Endothelial cell of umbilical vein (primary cell): ENCODE measurements around the gene FEM1C. TPM values are rescaled to one million over a fixed set of nuclear protein-coding genes. Genes with fewer than 3 reads are reported as not detected.

Source experiments
- BruUV-seq: library from RNA; stranded (reverse); fragments of 400-500 nt; replicated peaks from 2 replicates; lab custom pipeline; 2021; lab: Mats Ljungman, UMichigan
- CTCF ChIA-PET: fragments of 300-600, 350-600 bp; sonication (Branson Sonifier 250); formaldehyde crosslinking; loops from one replicate; lab custom pipeline; 2021; ENCODE audit warnings: antibody characterized with exemption, inconsistent platforms; lab: Charles Lee
- POLR2A ChIA-PET: fragments of 300-600, 350-600 bp; sonication (Branson Sonifier 250); formaldehyde crosslinking; loops from one replicate; lab custom pipeline; 2021; ENCODE audit warnings: antibody characterized with exemption, inconsistent platforms; lab: Charles Lee
- DNase-seq: peaks from one replicate; pipeline ENCODE4 v3.0.0-alpha.2; 2011; ENCODE audit warnings: low read depth, low spot score
- FAIRE-seq: peaks from 2 replicates; lab custom pipeline; 2011; peaks lifted over from hg19 to GRCh38; lab: Jason Lieb, UNC
- H2AFZ ChIP-seq: 2 replicates; pipeline ENCODE4 v1.6.0; 2012; ENCODE audit warnings: low read depth, low read length, control low read depth, inconsistent platforms
- H3K27ac ChIP-seq: 2 replicates; pipeline ENCODE4 v1.5.1; 2011; ENCODE audit warnings: low read depth, mild to moderate bottlenecking, control low read depth, low read length, moderate library complexity; ENCODE audit not compliant: insufficient read depth
- H3K27me3 ChIP-seq, 2 experiments: 2 replicates each; pipeline versions ENCODE4 v1.6.0 to v1.6.1; 2011; ENCODE audit warnings: low read length in 2 of 2, mixed read lengths in 1 of 2; ENCODE audit not compliant: control insufficient read depth in 2 of 2, insufficient read depth in 2 of 2
- H3K36me3 ChIP-seq, 2 experiments: 2 replicates in 1 of 2; 3 replicates in 1 of 2; pipeline ENCODE4 v1.5.1; 2011; ENCODE audit warnings: low read length in 2 of 2, mild to moderate bottlenecking in 1 of 2, moderate library complexity in 1 of 2; ENCODE audit not compliant: control insufficient read depth in 2 of 2, insufficient read depth in 2 of 2; ENCODE audit errors: extremely low read depth in 1 of 2
- H3K4me1 ChIP-seq: 3 replicates; pipeline ENCODE4 v1.5.1; 2011; ENCODE audit warnings: mild to moderate bottlenecking, low read length; ENCODE audit not compliant: control insufficient read depth, insufficient read depth; ENCODE audit errors: extremely low read depth
- H3K4me2 ChIP-seq: 2 replicates; pipeline ENCODE4 v1.6.1; 2011; ENCODE audit warnings: low read length, control low read depth, mixed read lengths; ENCODE audit not compliant: insufficient read depth
- H3K4me3 ChIP-seq, 3 experiments: fragments of 200-600 bp in 1 of 3; sonication (generic), shearing (Covaris generic) in 1 of 3; replicated peaks in 1 of 3; 2 replicates each; pipeline ENCODE4 v1.5.1; 2011 to 2016; ENCODE audit warnings: control low read depth in 3 of 3, low read length in 3 of 3, mild to moderate bottlenecking in 2 of 3, inconsistent platforms in 1 of 3, low read depth in 1 of 3, moderate library complexity in 1 of 3; ENCODE audit not compliant: insufficient read depth in 1 of 3
- H3K79me2 ChIP-seq: 2 replicates; pipeline ENCODE4 v1.6.0; 2012; ENCODE audit warnings: low read length, inconsistent platforms; ENCODE audit not compliant: control insufficient read depth, insufficient read depth
- H3K9ac ChIP-seq: replicated peaks from 2 replicates; pipeline ENCODE3; 2011; ENCODE audit warnings: low read length, control low read depth; ENCODE audit not compliant: insufficient read depth; ENCODE audit errors: extremely low read depth
- H3K9me1 ChIP-seq: replicated peaks from 3 replicates; pipeline ENCODE4 v1.6.0; 2011; ENCODE audit warnings: mild to moderate bottlenecking, low read length; ENCODE audit not compliant: control insufficient read depth, insufficient read depth; ENCODE audit errors: extremely low read depth
- H3K9me3 ChIP-seq: replicated peaks from 2 replicates; pipeline ENCODE4 v1.5.1; 2012; ENCODE audit warnings: low read length, inconsistent platforms; ENCODE audit not compliant: control insufficient read depth, insufficient read depth
- H4K20me1 ChIP-seq: replicated peaks from 2 replicates; pipeline ENCODE3; 2011; ENCODE audit warnings: mild to moderate bottlenecking, low read length; ENCODE audit not compliant: control insufficient read depth, insufficient read depth; ENCODE audit errors: extremely low read depth
- EZH2 ChIP-seq: IDR thresholded peaks from 2 replicates; pipeline ENCODE4 v1.6.1; 2012; ENCODE audit warnings: borderline replicate concordance, low read depth, mild to moderate bottlenecking, moderate library complexity, low read length, inconsistent platforms; ENCODE audit not compliant: severe bottlenecking
- FOS ChIP-seq: IDR thresholded peaks from 2 replicates; pipeline ENCODE4 v1.6.1; 2011; ENCODE audit warnings: mild to moderate bottlenecking, low read length, moderate library complexity, borderline replicate concordance; ENCODE audit not compliant: insufficient read depth
- GATA2 ChIP-seq: IDR thresholded peaks from 2 replicates; pipeline ENCODE4 v1.7.0; 2011; ENCODE audit warnings: low read depth, mild to moderate bottlenecking, moderate library complexity, mixed read lengths, low read length; ENCODE audit not compliant: insufficient read length, insufficient read depth
- JUN ChIP-seq: IDR thresholded peaks from 2 replicates; pipeline ENCODE4 v1.6.1; 2011; ENCODE audit warnings: borderline replicate concordance, low read depth; ENCODE audit not compliant: insufficient read length, insufficient read depth
- MYC ChIP-seq: IDR thresholded peaks from one replicate; pipeline ENCODE4 v1.6.1; 2011; ENCODE audit warnings: mild to moderate bottlenecking, low read depth, low read length
- POLR2A ChIP-seq: IDR thresholded peaks from 2 replicates; pipeline ENCODE4 v1.6.1; 2012; ENCODE audit warnings: low read depth, mild to moderate bottlenecking, control low read depth, low read length
- POLR2AphosphoS5 ChIP-seq: IDR thresholded peaks from 2 replicates; pipeline ENCODE4 v1.6.1; 2012; ENCODE audit warnings: low read depth, mild to moderate bottlenecking, control low read depth, low read length, moderate library complexity; ENCODE audit not compliant: insufficient read depth
- dilution Hi-C: fragments of 300-500 bp; cut with MboI; formaldehyde crosslinking; loops from one replicate; pipeline ENCODE4 v1.15.0; 2019; ENCODE audit warnings: low sequenced_read_pairs; ENCODE audit not compliant: extremely low pct_ligation_motif_present
- intact Hi-C: fragments of 100-400 bp; cut with micrococcal nuclease; formaldehyde crosslinking; loops from one replicate; pipeline ENCODE4 v1.10.0; 2022
- polyA plus RNA-seq, 4 experiments: library from polyadenylated mRNA; depleted of rRNA in 3 of 4; stranded (reverse) in 3 of 4; unstranded in 1 of 4; fragments of >200 nt; gene quantifications; 2 replicates each; pipeline versions ENCODE4 v1.2.1 to v1.2.3, GENCODE V29; 2011 to 2012; ENCODE audit warnings: missing spikeins in 1 of 4
- total RNA-seq: library from RNA; stranded (reverse); gene quantifications from 2 replicates; pipeline ENCODE4 v1.2.3, GENCODE V29; 2021
- TF ChIP-seq, protein P1 (sequence below): IDR thresholded peaks from 2 replicates; pipeline ENCODE4 v1.6.1; 2011; ENCODE audit not compliant: insufficient read depth, insufficient read length
- TF ChIP-seq, protein P2 (sequence below), 2 donors: IDR thresholded peaks; 1 replicate in 1 of 2; 2 replicates in 1 of 2; pipeline ENCODE4 v1.5.1; 2011; ENCODE audit warnings: low read length in 2 of 2, mild to moderate bottlenecking in 2 of 2, moderate library complexity in 2 of 2, control low read depth in 1 of 2, inconsistent platforms in 1 of 2, low read depth in 1 of 2; ENCODE audit not compliant: insufficient read depth in 1 of 2; ENCODE audit errors: extremely low read depth in 1 of 2

The FEM1C gene
- total and polyA plus RNA-seq, 2 donors (not counting 3 experiments of a cell fraction or from before 2014, with no cell fraction given) = 6.2 to 16.0 TPM

DNA sequence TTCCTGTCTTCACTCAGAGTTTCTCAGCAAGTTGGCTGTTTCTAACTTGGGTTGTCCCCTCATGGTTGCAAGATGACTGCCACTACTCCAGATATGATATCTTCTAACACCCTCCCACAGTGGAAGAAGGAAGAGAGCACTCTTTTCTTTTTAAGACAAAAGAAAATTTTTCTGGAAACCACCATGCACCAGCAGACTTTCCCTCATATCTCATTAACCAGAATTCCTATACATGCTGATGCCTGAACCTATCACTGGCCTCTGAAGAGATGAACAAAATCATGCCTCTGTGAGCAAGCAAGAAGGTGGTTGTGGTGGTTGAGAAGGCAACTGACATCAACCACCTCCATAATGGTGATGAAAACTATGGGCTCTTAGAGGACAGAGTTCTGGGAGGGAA lies 56.8 kb downstream of the FEM1C start:
- dilution Hi-C loops = no loop called here
- H2AFZ ChIP-seq = no peak overlapping the region
- no peak for FAIRE-seq

DNA sequence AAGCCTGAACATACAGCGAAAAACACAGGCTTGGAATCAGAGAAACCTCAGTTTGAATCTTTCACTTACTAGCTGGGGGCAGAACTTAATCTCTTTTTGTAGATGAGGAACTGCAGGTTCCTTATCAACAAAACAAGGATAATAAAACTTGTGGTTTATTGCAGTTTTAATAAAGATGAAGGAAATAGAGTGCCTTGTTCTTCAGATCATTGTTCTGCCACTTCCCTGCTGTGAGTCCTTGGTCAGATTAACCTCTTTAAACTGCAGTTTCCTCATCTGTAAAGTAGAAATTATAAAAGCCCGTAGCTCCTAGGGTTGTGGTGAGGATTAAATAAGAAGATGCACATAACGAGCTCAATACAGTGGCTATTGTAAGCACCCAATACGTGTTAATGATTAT lies 57.4 kb downstream of the FEM1C start:
- dilution Hi-C loops = no loop called here
- FAIRE-seq = no peak

More for the DNA sequence above, 56.8 kb downstream of the FEM1C start:
- H3K4me1 ChIP-seq = no peaks in the 10 kb centered on the region
- H3K9ac ChIP-seq = no peak overlapping the region
- no peaks in the 10 kb centered on the region for H4K20me1 ChIP-seq
- H3K9me1 ChIP-seq = no peaks in the 10 kb centered on the region
- BruUV-seq = no TSS peak
- DNase-seq = no peak
- ChIA-PET POLR2A (no interaction called here), CTCF (no interaction called here)
- H3K36me3 ChIP-seq = no peaks in the 10 kb centered on the region
- no peak for TF ChIP-seq POLR2AphosphoS5
- intact Hi-C loops = no loop called here
- H3K4me3 ChIP-seq = no peak overlapping the region
- H3K27ac ChIP-seq = no peak overlapping the region
- H3K4me2 ChIP-seq = no peak overlapping the region
- H3K79me2 ChIP-seq = no peaks in the 10 kb centered on the region
- H3K9me3 ChIP-seq = no peaks in the 10 kb centered on the region
- H3K27me3 ChIP-seq = no peaks in the 10 kb centered on the region

More for the DNA sequence above, 57.4 kb downstream of the FEM1C start:
- intact Hi-C loops = no loop called here
- H3K9ac ChIP-seq = no peak overlapping the region
- no peak overlapping the region for H3K27ac ChIP-seq
- no peaks in the 10 kb centered on the region for H3K4me1 ChIP-seq
- no TSS peak for BruUV-seq
- H2AFZ ChIP-seq = no peak overlapping the region
- H3K79me2 ChIP-seq = no peaks in the 10 kb centered on the region
- TF ChIP-seq JUN (no peak), GATA2 (no peak), EZH2 (no peak), POLR2AphosphoS5 (no peak), FOS (no peak), POLR2A (no peak), MYC (no peak)
- TF ChIP-seq, protein P1, sequence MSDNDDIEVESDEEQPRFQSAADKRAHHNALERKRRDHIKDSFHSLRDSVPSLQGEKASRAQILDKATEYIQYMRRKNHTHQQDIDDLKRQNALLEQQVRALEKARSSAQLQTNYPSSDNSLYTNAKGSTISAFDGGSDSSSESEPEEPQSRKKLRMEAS = no peak
- TF ChIP-seq, protein P2, sequence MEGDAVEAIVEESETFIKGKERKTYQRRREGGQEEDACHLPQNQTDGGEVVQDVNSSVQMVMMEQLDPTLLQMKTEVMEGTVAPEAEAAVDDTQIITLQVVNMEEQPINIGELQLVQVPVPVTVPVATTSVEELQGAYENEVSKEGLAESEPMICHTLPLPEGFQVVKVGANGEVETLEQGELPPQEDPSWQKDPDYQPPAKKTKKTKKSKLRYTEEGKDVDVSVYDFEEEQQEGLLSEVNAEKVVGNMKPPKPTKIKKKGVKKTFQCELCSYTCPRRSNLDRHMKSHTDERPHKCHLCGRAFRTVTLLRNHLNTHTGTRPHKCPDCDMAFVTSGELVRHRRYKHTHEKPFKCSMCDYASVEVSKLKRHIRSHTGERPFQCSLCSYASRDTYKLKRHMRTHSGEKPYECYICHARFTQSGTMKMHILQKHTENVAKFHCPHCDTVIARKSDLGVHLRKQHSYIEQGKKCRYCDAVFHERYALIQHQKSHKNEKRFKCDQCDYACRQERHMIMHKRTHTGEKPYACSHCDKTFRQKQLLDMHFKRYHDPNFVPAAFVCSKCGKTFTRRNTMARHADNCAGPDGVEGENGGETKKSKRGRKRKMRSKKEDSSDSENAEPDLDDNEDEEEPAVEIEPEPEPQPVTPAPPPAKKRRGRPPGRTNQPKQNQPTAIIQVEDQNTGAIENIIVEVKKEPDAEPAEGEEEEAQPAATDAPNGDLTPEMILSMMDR (IDR thresholded peaks at IDR 0.05; ENCODE audit: extremely low read depth in 1 of 2, insufficient read depth in 1 of 2, low read depth in 1 of 2, low read length in 2 of 2) = no peak
- no peaks in the 10 kb centered on the region for H3K27me3 ChIP-seq
- no peak for DNase-seq
- no peaks in the 10 kb centered on the region for H3K9me3 ChIP-seq
- H3K36me3 ChIP-seq = no peaks in the 10 kb centered on the region
- ChIA-PET POLR2A (no interaction called here), CTCF (no interaction called here)
- no peaks in the 10 kb centered on the region for H4K20me1 ChIP-seq
- no peak overlapping the region for H3K4me3 ChIP-seq
- H3K4me2 ChIP-seq = no peak overlapping the region
- H3K9me1 ChIP-seq = no peaks in the 10 kb centered on the region
